Mucosa of gallbladder (tissue), 1 donor: ENCODE data around the gene RAB6C. TPM values are rescaled to one million over a fixed set of nuclear protein-coding genes. Genes with fewer than 3 reads are reported as not detected.
"Not testable (repeated sequence)": the region's sequence is repeated elsewhere in the genome, so short reads cannot be mapped to it uniquely, and the experiment has no call there.

Experiments used
- DNase-seq: peaks from one replicate; pipeline ENCODE4 v3.0.0-alpha.2; 2020; ENCODE audit warnings: low spot score
- total RNA-seq: library from RNA; stranded (reverse); gene quantifications from one replicate; pipeline ENCODE4 v1.2.1, GENCODE V29; 2021
- donor health status: DM: no; HTN: no; CAD: no.

The RAB6C gene
- total RNA-seq, 1 donor from 2014 or later, result 0.23 TPM

DNA sequence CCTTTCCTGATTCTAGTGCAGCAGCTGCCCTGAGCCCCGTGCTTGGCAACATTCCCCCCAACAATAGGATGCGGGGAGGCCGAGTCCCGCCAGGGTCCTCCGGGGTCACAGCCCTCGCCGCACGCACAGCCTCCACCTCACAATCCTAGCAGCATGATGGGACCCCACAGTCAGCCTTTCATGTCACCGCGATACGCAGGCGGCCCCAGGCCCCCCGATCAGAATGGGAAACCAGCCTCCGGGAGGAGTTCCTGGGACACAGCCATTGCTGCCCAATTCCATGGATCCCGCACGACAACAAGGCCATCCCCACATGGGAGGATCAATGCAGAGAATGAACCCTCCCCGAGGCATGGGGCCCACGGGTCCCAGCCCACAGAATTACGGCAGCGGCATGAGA is 13.7 kb downstream of the RAB6C start:
- DNase-seq, result not testable (repeated sequence)

GRCh38 chr2:129996657-129997237 is 17.3 kb downstream of the RAB6C start:
- DNase-seq, result not testable (repeated sequence)

- not testable (repeated sequence) for DNase-seq
These were observed 19.3 kb downstream of the RAB6C start for GRCh38 chr2:129998771-129999170.

DNA sequence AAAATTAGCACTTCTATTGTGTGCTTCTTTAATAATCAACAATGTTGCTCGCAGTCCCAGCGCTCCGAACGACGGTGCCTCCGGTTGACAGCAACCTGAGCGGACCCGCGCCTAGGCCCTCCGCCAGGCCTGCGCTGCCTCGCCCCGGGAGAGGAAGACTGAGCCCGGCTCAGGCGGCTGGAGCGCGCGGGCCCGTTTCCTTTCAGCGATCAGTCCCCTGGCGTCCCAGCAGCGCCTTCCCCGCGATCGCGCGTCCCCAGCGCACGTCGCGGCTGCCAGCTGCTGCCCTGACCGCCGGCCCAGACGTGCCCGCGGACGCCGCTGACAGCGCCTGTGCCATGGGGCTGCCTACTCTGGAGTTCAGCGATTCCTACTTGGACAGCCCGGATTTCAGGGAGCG is 26.4 kb downstream of the RAB6C start:
- DNase-seq, result not testable (repeated sequence)

GRCh38 chr2:130016701-130017100 is 37.2 kb downstream of the RAB6C start:
- not testable (repeated sequence) for DNase-seq

GRCh38 chr2:130019402-130019801 is 39.9 kb downstream of the RAB6C start:
- no peak for DNase-seq

DNA sequence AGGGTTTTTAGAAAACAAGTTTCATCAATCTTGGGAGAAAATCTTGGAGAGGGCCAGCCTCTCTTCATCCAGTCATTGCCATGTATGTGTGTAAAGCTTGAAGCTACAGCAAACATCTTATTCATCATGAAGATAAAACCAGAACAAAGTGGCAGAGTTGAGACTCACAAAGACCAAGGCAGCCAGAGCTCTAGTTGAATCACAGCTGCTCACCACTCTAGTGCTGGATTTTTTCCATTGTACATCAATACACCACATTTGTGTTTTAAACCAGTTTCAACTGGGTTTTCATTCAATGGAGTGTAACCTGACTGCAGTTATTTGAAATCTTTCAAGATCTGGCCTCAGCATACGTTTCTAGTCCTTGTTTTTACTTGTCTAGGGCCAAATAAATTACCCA is 40.6 kb downstream of the RAB6C start:
- not testable (repeated sequence) for DNase-seq

DNA sequence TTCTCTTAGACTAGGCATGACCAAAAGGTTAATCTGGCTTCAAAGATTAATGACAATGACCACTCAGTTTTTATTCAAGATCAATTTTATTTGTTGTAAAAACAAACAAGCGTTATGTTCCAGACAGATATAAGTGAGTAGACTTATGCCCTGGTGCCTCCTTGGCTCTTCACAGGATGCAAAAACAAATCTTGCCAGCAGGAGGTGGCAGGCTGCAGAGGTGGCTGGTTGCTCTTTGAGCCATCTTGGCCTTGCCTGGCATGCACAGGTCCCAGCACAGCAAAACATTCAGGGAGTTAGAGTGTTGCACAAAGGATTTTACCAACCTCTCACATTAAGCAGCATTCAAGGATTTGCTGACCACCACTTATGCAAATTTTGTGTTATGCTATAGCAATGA is 46.5 kb downstream of the RAB6C start:
- DNase-seq, result not testable (repeated sequence)

Other genes starting within 250 kb of the RAB6C start
- not detected for gene POTEF, start 149.6 kb downstream of the RAB6C start, total RNA-seq
- 3.4 TPM for gene CCDC74B, start 165.4 kb downstream of the RAB6C start, total RNA-seq
- gene SMPD4, start 201.9 kb downstream of the RAB6C start, total RNA-seq, result 42.1 TPM
- gene MZT2B, start 202.6 kb downstream of the RAB6C start, total RNA-seq, result 220 TPM
- gene TUBA3E, start 218.8 kb downstream of the RAB6C start, total RNA-seq, result not detected